ENCODE results near the gene CACNB1. TPM values are rescaled to one million over a fixed set of nuclear protein-coding genes. Genes with fewer than 3 reads are reported as not detected.

Gene CACNB1
- total and polyA plus RNA-seq, 9 donors, result 2.6 to 17.7 (median 9.2) TPM

- peak; percentile 79 to 89 (median 83) for DNase-seq
- TF ChIP-seq POLR2A (IDR thresholded peaks at IDR 0.05), result no peak
- H3K27ac ChIP-seq, result no peak overlapping the region
- H3K36me3 ChIP-seq, result no peaks in the 10 kb centered on the region
- peak overlapping the region; percentile 29 for H3K4me3 ChIP-seq
- no peaks in the 10 kb centered on the region for H3K9me3 ChIP-seq
- H3K4me1 ChIP-seq (ENCODE audit: insufficient read depth), result peaks cover 4% of the 10 kb centered on the region
- intact Hi-C loops (cut with DNase I), result loop anchor here in 2 of 4 donors (5.0 kb wide), 1 partner anchor 33 kb away; no protein-coding TSS in a partner anchor
- H3K27me3 ChIP-seq, result no peaks in the 10 kb centered on the region
- 3 to 6% (median 3%) methylated on average over 19 to 39 of the region's 39 CpGs for WGBS, 3 donors
Observed at GRCh38 chr17:39209317-39210092, 12.0 kb upstream of the CACNB1 start.

GRCh38 chr17:39208893-39209292 lies 11.4 kb upstream of the CACNB1 start:
- 67 to 73% (median 70%) methylated on average over 8 of the region's 8 CpGs for WGBS, 3 donors

GRCh38 chr17:39208136-39208535 lies 10.7 kb upstream of the CACNB1 start:
- peaks cover 4% of the 10 kb centered on the region for H3K4me1 ChIP-seq (ENCODE audit: insufficient read depth)
- DNase-seq, result no peak
- TF ChIP-seq EP300 (IDR thresholded peaks at IDR 0.05), result no peak
- no peaks in the 10 kb centered on the region for H3K36me3 ChIP-seq
- no peaks in the 10 kb centered on the region for H3K9me3 ChIP-seq
- H3K27me3 ChIP-seq, result no peaks in the 10 kb centered on the region
- intact Hi-C loops (cut with DNase I), result loop anchor here in 2 of 4 donors (5.0 kb wide), 1 partner anchor 34 kb away; no protein-coding TSS in a partner anchor
- no peak overlapping the region for H3K4me3 ChIP-seq
- H3K27ac ChIP-seq, result no peak overlapping the region
- WGBS, 3 donors, result 60 to 73% (median 68%) methylated on average over 7 of the region's 7 CpGs

More at GRCh38 chr17:39208893-39209292, 11.4 kb upstream of the CACNB1 start:
- no peak for TF ChIP-seq EP300 (IDR thresholded peaks at IDR 0.05)
- no peak for TF ChIP-seq POLR2A (IDR thresholded peaks at IDR 0.05)
- no peak for TF ChIP-seq CTCF (IDR thresholded peaks at IDR 0.05)
- DNase-seq, result no peak
- Histone ChIP-seq H3K36me3 (no peaks in the 10 kb centered on the region), H3K4me1 (ENCODE audit: insufficient read depth) (peaks cover 4% of the 10 kb centered on the region), H3K27me3 (no peaks in the 10 kb centered on the region), H3K4me3 (no peak overlapping the region), H3K9me3 (no peaks in the 10 kb centered on the region), H3K27ac (peak overlapping the region in 1 of 2 donors; percentile 30)
- intact Hi-C loops (cut with DNase I), result loop anchor here in 2 of 4 donors (5.0 kb wide), 1 partner anchor 33 kb away; no protein-coding TSS in a partner anchor

GRCh38 chr17:39205112-39205526 lies 7.7 kb upstream of the CACNB1 start:
- intact Hi-C loops (cut with DNase I), result loop anchor here in 2 of 4 donors (5.0 kb wide), 1 partner anchor 37 kb away; no protein-coding TSS in a partner anchor
- Histone ChIP-seq H3K4me3 (no peak overlapping the region), H3K27ac (no peak overlapping the region), H3K36me3 (no peaks in the 10 kb centered on the region), H3K27me3 (no peaks in the 10 kb centered on the region), H3K4me1 (ENCODE audit: insufficient read depth) (peaks cover 10% of the 10 kb centered on the region), H3K9me3 (no peaks in the 10 kb centered on the region)
- no peak for DNase-seq
- 69 to 76% (median 71%) methylated on average over 3 of the region's 3 CpGs for WGBS, 3 donors
- TF ChIP-seq EP300 (IDR thresholded peaks at IDR 0.05), result no peak
- no peak for TF ChIP-seq CTCF (IDR thresholded peaks at IDR 0.05)
- no peak for TF ChIP-seq POLR2A (IDR thresholded peaks at IDR 0.05)

- intact Hi-C loops (cut with DNase I), result no loop called here
- H3K27me3 ChIP-seq, result no peaks in the 10 kb centered on the region
- no peak for TF ChIP-seq CTCF (IDR thresholded peaks at IDR 0.05)
- TF ChIP-seq POLR2A (IDR thresholded peaks at IDR 0.05), result no peak
- no peak for TF ChIP-seq EP300 (IDR thresholded peaks at IDR 0.05)
- peaks cover 8% of the 10 kb centered on the region for H3K4me1 ChIP-seq (ENCODE audit: insufficient read depth)
- no peak for DNase-seq
- H3K9me3 ChIP-seq, result no peaks in the 10 kb centered on the region
- WGBS, 3 donors, result 66 to 70% (median 66%) methylated on average over 8 of the region's 8 CpGs
- H3K4me3 ChIP-seq, result no peak overlapping the region
- no peaks in the 10 kb centered on the region for H3K36me3 ChIP-seq
- no peak overlapping the region for H3K27ac ChIP-seq
Observed at GRCh38 chr17:39204245-39204644, 6.8 kb upstream of the CACNB1 start.

All from ovary (tissue), 9 donors.